Esophagus muscularis mucosa (tissue), 4 donors: ENCODE results near the gene DMD. TPM values are rescaled to one million over a fixed set of nuclear protein-coding genes. Genes with fewer than 3 reads are reported as not detected.

Source experiments
- DNase-seq: peaks from one replicate; pipeline ENCODE4 v3.0.0-alpha.2; 2017; ENCODE audit errors: extremely low spot score
- H3K27ac ChIP-seq, 4 donors: fragments of 200-600 bp; sonication (generic); replicated peaks in 1 of 4; 1 replicate in 3 of 4; 2 replicates in 1 of 4; pipeline ENCODE4 v1.5.1; 2016 to 2019; ENCODE audit warnings: mild to moderate bottlenecking in 1 of 4
- H3K27me3 ChIP-seq, 4 donors: fragments of 200-600 bp; sonication (generic); one replicate each; pipeline versions ENCODE4 v1.5.1 to v1.6.0; 2016 to 2019
- H3K36me3 ChIP-seq, 4 donors: fragments of 200-600 bp; sonication (generic); one replicate each; pipeline ENCODE4 v1.5.1; 2016 to 2019
- H3K4me1 ChIP-seq, 4 donors: fragments of 200-600 bp; sonication (generic); one replicate each; pipeline ENCODE4 v1.5.1; 2016 to 2019
- H3K4me3 ChIP-seq, 4 donors: fragments of 200-600 bp; sonication (generic); 1 replicate in 2 of 4; 2 replicates in 2 of 4; pipeline ENCODE4 v1.5.1; 2016 to 2019; ENCODE audit warnings: mild to moderate bottlenecking in 4 of 4, moderate library complexity in 1 of 4
- H3K9me3 ChIP-seq, 4 donors: fragments of 200-600 bp; sonication (generic); 1 replicate in 3 of 4; 2 replicates in 1 of 4; pipeline ENCODE4 v1.5.1; 2016 to 2019
- EP300 ChIP-seq: sonication (generic); formaldehyde crosslinking; IDR thresholded peaks from one replicate; pipeline ENCODE4 v1.6.1; 2017; ENCODE audit warnings: antibody characterized with exemption
- POLR2A ChIP-seq: fragments of 450-650 bp; IDR thresholded peaks from one replicate; pipeline ENCODE4 v1.6.1; 2017; ENCODE audit warnings: antibody characterized with exemption, moderate library complexity, mild to moderate bottlenecking, low read depth
- POLR2AphosphoS5 ChIP-seq, 2 donors: sonication (generic); formaldehyde crosslinking; IDR thresholded peaks; one replicate each; pipeline ENCODE4 v1.6.1; 2017; ENCODE audit warnings: antibody characterized with exemption in 2 of 2
- WGBS: methylation state at CpG from one replicate; pipeline ENCODE4 v1.1.5; 2018; 5-methylcytosine and 5-hydroxymethylcytosine counted together
- intact Hi-C: fragments of 100-400 bp; cut with DNase I; formaldehyde crosslinking; loops from one replicate; pipeline ENCODE4 v1.15.1; 2023
- total RNA-seq, 4 donors: library from RNA; depleted of rRNA; stranded (reverse); fragments of >200 nt; gene quantifications; one replicate each; pipeline versions ENCODE4 v1.1.0 to v1.2.1, GENCODE V29; 2016
- TF ChIP-seq, protein P1 (sequence below), 3 experiments: fragments of 200-600 bp in 2 of 3; fragments of 450-650 bp in 1 of 3; sonication (generic) in 2 of 3; IDR thresholded peaks; one replicate each; pipeline ENCODE4 v1.5.1; 2017 to 2019; ENCODE audit warnings: antibody characterized with exemption in 3 of 3, mild to moderate bottlenecking in 2 of 3, moderate library complexity in 1 of 3

Gene DMD
- total RNA-seq, 4 donors from 2014 or later: 127 to 210 (median 188) TPM

DNA sequence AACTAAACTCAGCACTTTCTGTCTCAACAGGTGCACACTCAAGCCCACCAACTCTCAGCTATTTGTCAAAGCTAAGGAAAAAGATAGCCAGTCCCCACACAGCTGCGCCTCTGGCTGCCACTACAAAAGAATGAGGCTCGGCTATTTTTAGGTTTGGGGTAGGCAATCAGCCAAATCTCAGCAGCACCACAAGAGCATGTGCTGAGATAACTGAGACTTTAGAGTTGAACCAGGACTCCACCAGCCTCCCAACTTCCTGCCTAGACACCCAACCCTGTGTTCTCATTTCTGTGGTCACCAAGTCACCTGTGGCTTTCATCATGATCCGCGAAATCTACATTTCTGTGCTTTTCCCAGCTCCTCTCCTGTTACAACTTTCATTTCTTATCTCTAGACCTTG, 28.0 kb downstream of the DMD start:
- intact Hi-C loops: no loop called here
- peak overlapping the region in 3 of 4 donors; percentile 47 to 53 (median 51) for H3K27ac ChIP-seq

DNA sequence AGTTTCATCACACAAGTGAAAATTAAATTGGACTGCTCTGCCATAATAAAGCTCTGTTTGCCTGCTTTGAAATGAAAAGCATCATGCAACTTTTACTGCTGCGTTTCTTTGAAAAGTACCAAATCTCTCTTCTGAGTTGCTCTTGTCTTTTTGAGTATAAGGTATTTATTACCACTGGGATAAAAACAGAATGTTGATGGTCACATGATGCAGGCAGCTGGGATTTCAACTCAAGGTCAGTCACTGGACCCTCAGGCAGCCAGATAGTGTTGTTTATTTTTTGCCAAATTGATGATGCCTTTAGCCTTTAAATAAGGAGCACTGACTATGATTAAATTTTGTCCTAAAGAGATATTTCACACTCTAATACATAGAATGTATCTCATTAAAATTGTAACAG, 32.7 kb downstream of the DMD start:
- no peak overlapping the region for H3K4me3 ChIP-seq
- WGBS: 67% methylated on average over 1 of the region's 1 CpG

More for the DNA sequence above, 28.0 kb downstream of the DMD start:
- Histone ChIP-seq H3K4me3 (peak overlapping the region in 1 of 4 donors; percentile 10), H3K4me1 (peaks cover 0 to 22% (median 8%) of the 10 kb centered on the region in 4 donors), H3K9me3 (no peaks in the 10 kb centered on the region), H3K27me3 (no peaks in the 10 kb centered on the region), H3K36me3 (no peaks in the 10 kb centered on the region)
- 37% methylated on average over 4 of the region's 4 CpGs for WGBS
- peak; percentile 15 to 22 for TF ChIP-seq POLR2AphosphoS5 (IDR thresholded peaks at IDR 0.05)
- no peak for TF ChIP-seq EP300
- no peak for TF ChIP-seq POLR2A
- TF ChIP-seq, protein P1, sequence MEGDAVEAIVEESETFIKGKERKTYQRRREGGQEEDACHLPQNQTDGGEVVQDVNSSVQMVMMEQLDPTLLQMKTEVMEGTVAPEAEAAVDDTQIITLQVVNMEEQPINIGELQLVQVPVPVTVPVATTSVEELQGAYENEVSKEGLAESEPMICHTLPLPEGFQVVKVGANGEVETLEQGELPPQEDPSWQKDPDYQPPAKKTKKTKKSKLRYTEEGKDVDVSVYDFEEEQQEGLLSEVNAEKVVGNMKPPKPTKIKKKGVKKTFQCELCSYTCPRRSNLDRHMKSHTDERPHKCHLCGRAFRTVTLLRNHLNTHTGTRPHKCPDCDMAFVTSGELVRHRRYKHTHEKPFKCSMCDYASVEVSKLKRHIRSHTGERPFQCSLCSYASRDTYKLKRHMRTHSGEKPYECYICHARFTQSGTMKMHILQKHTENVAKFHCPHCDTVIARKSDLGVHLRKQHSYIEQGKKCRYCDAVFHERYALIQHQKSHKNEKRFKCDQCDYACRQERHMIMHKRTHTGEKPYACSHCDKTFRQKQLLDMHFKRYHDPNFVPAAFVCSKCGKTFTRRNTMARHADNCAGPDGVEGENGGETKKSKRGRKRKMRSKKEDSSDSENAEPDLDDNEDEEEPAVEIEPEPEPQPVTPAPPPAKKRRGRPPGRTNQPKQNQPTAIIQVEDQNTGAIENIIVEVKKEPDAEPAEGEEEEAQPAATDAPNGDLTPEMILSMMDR (IDR thresholded peaks at IDR 0.05): no peak
- no peak for DNase-seq

GRCh38 chrX:33178218-33178617, 33.1 kb downstream of the DMD start:
- TF ChIP-seq POLR2AphosphoS5 (IDR thresholded peaks at IDR 0.05) (no peak), EP300 (no peak)
- intact Hi-C loops: no loop called here
- no peak overlapping the region for H3K27ac ChIP-seq
- no peak for DNase-seq
- peaks cover 0 to 8% (median 2%) of the 10 kb centered on the region in 4 donors for H3K4me1 ChIP-seq
- no peaks in the 10 kb centered on the region for H3K27me3 ChIP-seq
- H3K9me3 ChIP-seq: no peaks in the 10 kb centered on the region
- H3K4me3 ChIP-seq: no peak overlapping the region
- WGBS: 90% methylated on average over 4 of the region's 4 CpGs
- H3K36me3 ChIP-seq: no peaks in the 10 kb centered on the region

More for the DNA sequence above, 32.7 kb downstream of the DMD start:
- no peak for DNase-seq
- Histone ChIP-seq H3K36me3 (no peaks in the 10 kb centered on the region), H3K27ac (no peak overlapping the region), H3K27me3 (no peaks in the 10 kb centered on the region), H3K4me1 (peaks cover 0 to 13% (median 6%) of the 10 kb centered on the region in 4 donors), H3K9me3 (no peaks in the 10 kb centered on the region)
- intact Hi-C loops: no loop called here
- no peak for TF ChIP-seq POLR2A
- TF ChIP-seq EP300: no peak
- TF ChIP-seq POLR2AphosphoS5 (IDR thresholded peaks at IDR 0.05): no peak
- TF ChIP-seq, protein P1 (IDR thresholded peaks at IDR 0.05): no peak

DNA sequence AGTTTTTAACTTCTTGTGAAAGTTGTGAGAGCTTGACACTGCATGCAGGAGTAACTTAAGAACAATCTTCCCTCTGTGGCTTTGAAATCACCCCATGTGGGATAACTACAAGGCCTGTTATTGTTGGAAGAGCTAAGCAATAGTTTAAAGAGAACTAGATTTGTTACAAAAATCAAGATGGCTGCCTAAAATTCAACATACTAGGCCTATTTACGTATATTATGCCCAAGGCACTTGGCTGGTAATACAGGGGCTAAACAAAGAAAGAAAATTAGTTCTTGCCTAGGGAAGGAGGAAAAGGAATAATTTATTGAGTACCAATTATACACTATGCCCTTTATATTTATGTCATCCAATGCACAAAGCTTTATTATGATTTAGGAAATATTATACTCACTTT, 36.1 kb downstream of the DMD start:
- intact Hi-C loops: no loop called here
- DNase-seq: no peak
- peaks cover 0 to 6% (median 0%) of the 10 kb centered on the region in 4 donors for H3K4me1 ChIP-seq
- no peaks in the 10 kb centered on the region for H3K9me3 ChIP-seq
- no peak for TF ChIP-seq EP300
- 88% methylated on average over 1 of the region's 1 CpG for WGBS
- no peak overlapping the region for H3K27ac ChIP-seq
- no peaks in the 10 kb centered on the region for H3K27me3 ChIP-seq
- H3K4me3 ChIP-seq: no peak overlapping the region
- no peaks in the 10 kb centered on the region for H3K36me3 ChIP-seq

DNA sequence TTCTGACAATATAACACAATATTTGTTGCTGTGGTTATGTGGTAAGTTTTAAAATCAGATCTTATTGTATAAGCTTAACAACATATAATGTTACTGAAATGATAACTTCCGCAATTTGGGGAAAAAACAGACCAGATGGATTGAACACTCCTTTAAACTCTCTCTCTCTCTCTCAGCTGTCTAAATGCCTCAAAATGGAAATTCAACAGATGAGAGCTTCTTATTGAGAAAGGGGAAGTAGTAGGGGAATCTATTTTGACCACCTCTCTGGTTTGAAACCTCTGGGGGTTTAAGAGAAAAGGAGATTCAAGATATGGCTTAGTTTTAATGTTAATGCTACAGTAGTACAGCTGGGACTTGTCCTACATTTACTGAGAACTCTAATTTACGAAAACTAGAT, 40.3 kb downstream of the DMD start:
- Histone ChIP-seq H3K27ac (no peak overlapping the region), H3K36me3 (no peaks in the 10 kb centered on the region), H3K27me3 (no peaks in the 10 kb centered on the region), H3K4me3 (no peak overlapping the region), H3K9me3 (no peaks in the 10 kb centered on the region), H3K4me1 (no peaks in the 10 kb centered on the region)
- 67% methylated on average over 2 of the region's 2 CpGs for WGBS
- intact Hi-C loops: no loop called here
- no peak for DNase-seq
- TF ChIP-seq EP300 (no peak), POLR2AphosphoS5 (IDR thresholded peaks at IDR 0.05) (no peak), POLR2A (no peak)
- TF ChIP-seq, protein P1 (IDR thresholded peaks at IDR 0.05): no peak

DNA sequence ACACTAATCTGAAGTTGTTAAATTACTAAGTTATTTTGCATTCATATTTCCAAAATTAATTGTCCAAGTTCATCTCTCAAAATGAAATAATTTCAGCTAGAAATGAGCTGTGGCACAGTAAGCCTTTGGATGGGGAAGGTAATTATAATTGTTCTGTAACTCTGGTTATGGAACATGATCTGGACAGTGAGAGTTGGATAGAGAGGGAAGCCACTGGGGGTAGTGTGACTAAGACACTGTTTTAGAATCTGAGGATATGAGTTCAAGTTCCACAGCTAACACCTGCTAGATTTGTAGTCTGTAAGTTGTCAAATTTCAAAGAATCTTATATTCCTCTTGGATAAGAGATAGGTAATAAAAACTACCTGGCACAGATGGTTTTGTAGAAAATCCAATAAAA, 49.5 kb downstream of the DMD start:
- DNase-seq: no peak
- TF ChIP-seq, protein P1 (IDR thresholded peaks at IDR 0.05): no peak
- no peak for TF ChIP-seq POLR2AphosphoS5 (IDR thresholded peaks at IDR 0.05)
- no peak for TF ChIP-seq EP300
- no peak for TF ChIP-seq POLR2A
- intact Hi-C loops: no loop called here
- Histone ChIP-seq H3K36me3 (no peaks in the 10 kb centered on the region), H3K9me3 (no peaks in the 10 kb centered on the region), H3K27me3 (no peaks in the 10 kb centered on the region), H3K4me3 (no peak overlapping the region), H3K27ac (no peak overlapping the region), H3K4me1 (peaks cover 0 to 5% (median 0%) of the 10 kb centered on the region in 4 donors)
